ENCODE data around the gene INTS6.

DNA sequence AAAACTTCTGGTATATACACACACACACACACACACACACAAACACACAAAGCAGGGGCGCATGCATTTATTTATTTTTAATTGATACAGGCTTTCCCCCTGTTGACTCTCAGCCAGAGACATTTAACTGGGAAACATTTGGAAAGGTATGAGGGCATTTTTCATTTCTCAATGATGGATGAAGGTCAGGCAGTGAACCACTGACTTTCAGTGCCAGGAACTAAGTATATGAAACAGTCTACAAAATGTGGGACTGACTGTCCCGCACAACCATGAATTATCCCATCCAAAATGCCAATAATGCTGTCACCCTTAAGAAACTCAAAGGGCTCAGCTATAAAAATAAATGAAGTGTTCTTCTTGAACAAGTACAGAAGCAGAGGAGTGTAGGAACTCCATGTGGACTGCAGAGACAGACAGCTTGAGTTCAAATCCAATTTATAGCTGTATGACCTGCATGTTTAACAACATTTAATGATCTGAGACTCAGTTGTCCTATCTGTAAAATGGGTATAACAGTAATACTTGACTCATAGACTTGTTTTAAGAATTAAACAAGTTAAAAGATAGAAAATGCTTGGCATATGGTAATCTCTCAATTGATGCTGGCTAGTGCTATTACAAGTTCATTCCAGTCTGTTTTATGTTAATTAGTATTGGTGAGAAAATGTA lies 25.0 kb upstream of the INTS6 start:
- TF ChIP-seq, protein P1, sequence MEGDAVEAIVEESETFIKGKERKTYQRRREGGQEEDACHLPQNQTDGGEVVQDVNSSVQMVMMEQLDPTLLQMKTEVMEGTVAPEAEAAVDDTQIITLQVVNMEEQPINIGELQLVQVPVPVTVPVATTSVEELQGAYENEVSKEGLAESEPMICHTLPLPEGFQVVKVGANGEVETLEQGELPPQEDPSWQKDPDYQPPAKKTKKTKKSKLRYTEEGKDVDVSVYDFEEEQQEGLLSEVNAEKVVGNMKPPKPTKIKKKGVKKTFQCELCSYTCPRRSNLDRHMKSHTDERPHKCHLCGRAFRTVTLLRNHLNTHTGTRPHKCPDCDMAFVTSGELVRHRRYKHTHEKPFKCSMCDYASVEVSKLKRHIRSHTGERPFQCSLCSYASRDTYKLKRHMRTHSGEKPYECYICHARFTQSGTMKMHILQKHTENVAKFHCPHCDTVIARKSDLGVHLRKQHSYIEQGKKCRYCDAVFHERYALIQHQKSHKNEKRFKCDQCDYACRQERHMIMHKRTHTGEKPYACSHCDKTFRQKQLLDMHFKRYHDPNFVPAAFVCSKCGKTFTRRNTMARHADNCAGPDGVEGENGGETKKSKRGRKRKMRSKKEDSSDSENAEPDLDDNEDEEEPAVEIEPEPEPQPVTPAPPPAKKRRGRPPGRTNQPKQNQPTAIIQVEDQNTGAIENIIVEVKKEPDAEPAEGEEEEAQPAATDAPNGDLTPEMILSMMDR (IDR thresholded peaks at IDR 0.05), result no peak
- TF ChIP-seq EP300 (IDR thresholded peaks at IDR 0.05), result no peak
